Activated naive CD8-positive, alpha-beta T cell treated with anti-CD3 and anti-CD28 coated beads, Interleukin-2, amount 50 U/mL, for 24 hours (primary cell): Measurements from ENCODE around the gene GPR3.

Source experiments
- ATAC-seq: fragments of 150-1000 bp; cut with Tn5 transposase; one replicate; pipeline ENCODE4 v1.10.0; 2021
- DNase-seq: peaks from one replicate; pipeline ENCODE4 v3.0.0; 2021
- H3K27ac Mint-ChIP-seq: one replicate; pipeline ENCODE4 v1.8.0; 2021; ENCODE audit warnings: mild to moderate bottlenecking, mixed read lengths
- H3K27me3 Mint-ChIP-seq: one replicate; pipeline ENCODE4 v1.8.0; 2021; ENCODE audit warnings: mixed read lengths
- H3K36me3 Mint-ChIP-seq: one replicate; pipeline ENCODE4 v1.8.0; 2021; ENCODE audit warnings: low read depth, mixed read lengths
- H3K4me1 Mint-ChIP-seq: one replicate; pipeline ENCODE4 v1.8.0; 2021; ENCODE audit warnings: mixed read lengths
- H3K4me3 Mint-ChIP-seq: one replicate; pipeline ENCODE4 v1.8.0; 2021; ENCODE audit warnings: mild to moderate bottlenecking, moderate library complexity, mixed read lengths
- H3K9me3 Mint-ChIP-seq: one replicate; pipeline ENCODE4 v1.8.0; 2021; ENCODE audit warnings: mixed read lengths

GPR3 gene

GRCh38 chr1:27365372-27366112 lies 26.9 kb upstream of the GPR3 start:
- peak; percentile 83 for DNase-seq
- Mint-ChIP-seq H3K27me3 (no peaks in the 10 kb centered on the region), H3K36me3 (no peaks in the 10 kb centered on the region), H3K27ac (peak overlapping the region; percentile 55), H3K4me1 (peaks cover 29% of the 10 kb centered on the region), H3K9me3 (no peaks in the 10 kb centered on the region), H3K4me3 (peak overlapping the region; percentile 81)
- peak; percentile 58 for ATAC-seq

GRCh38 chr1:27366113-27366410 lies 26.4 kb upstream of the GPR3 start:
- H3K27me3 Mint-ChIP-seq = no peaks in the 10 kb centered on the region
- ATAC-seq = peak; percentile 74
- peak overlapping the region; percentile 55 for H3K27ac Mint-ChIP-seq
- no peaks in the 10 kb centered on the region for H3K36me3 Mint-ChIP-seq
- H3K4me3 Mint-ChIP-seq = peak overlapping the region; percentile 81
- peak; percentile 86 for DNase-seq
- no peaks in the 10 kb centered on the region for H3K9me3 Mint-ChIP-seq
- H3K4me1 Mint-ChIP-seq = peaks cover 29% of the 10 kb centered on the region

GRCh38 chr1:27366411-27367159 lies 25.8 kb upstream of the GPR3 start, which contains the start of gene MAP3K6:
Gene MAP3K6, minus strand, starts transcription at chr1:27366961. Its CDS starts 364 bp downstream, at chr1:27366597.
- DNase-seq = peak; percentile 52
- no peaks in the 10 kb centered on the region for H3K27me3 Mint-ChIP-seq
- peak within 1 kb of the TSS; percentile 81 for H3K4me3 Mint-ChIP-seq
- peak within 1 kb of the TSS; percentile 55 for H3K27ac Mint-ChIP-seq
- peak; percentile 27 for ATAC-seq
- H3K4me1 Mint-ChIP-seq = peaks cover 29% of the 10 kb centered on the region
- no peaks in the 10 kb centered on the region for H3K36me3 Mint-ChIP-seq
- no peaks in the 10 kb centered on the region for H3K9me3 Mint-ChIP-seq

- Mint-ChIP-seq H3K4me3 (peak overlapping the region; percentile 54), H3K27ac (no peak overlapping the region), H3K4me1 (peaks cover 31% of the 10 kb centered on the region), H3K9me3 (no peaks in the 10 kb centered on the region), H3K27me3 (no peaks in the 10 kb centered on the region), H3K36me3 (no peaks in the 10 kb centered on the region)
- DNase-seq (no peak), ATAC-seq (no peak)
These were observed 25.2 kb upstream of the GPR3 start for GRCh38 chr1:27367160-27367650.

GRCh38 chr1:27368869-27369582 lies 23.4 kb upstream of the GPR3 start:
- ATAC-seq (no peak), DNase-seq (no peak)
- H3K4me1 Mint-ChIP-seq = peaks cover 31% of the 10 kb centered on the region
- no peaks in the 10 kb centered on the region for H3K36me3 Mint-ChIP-seq
- no peaks in the 10 kb centered on the region for H3K27me3 Mint-ChIP-seq
- no peak overlapping the region for H3K27ac Mint-ChIP-seq
- no peak overlapping the region for H3K4me3 Mint-ChIP-seq
- no peaks in the 10 kb centered on the region for H3K9me3 Mint-ChIP-seq

- DNase-seq (no peak), ATAC-seq (no peak)
- Mint-ChIP-seq H3K27me3 (no peaks in the 10 kb centered on the region), H3K27ac (no peak overlapping the region), H3K9me3 (no peaks in the 10 kb centered on the region), H3K4me1 (peaks cover 11% of the 10 kb centered on the region), H3K36me3 (no peaks in the 10 kb centered on the region), H3K4me3 (no peak overlapping the region)
These were observed 20.2 kb upstream of the GPR3 start for GRCh38 chr1:27372022-27372807.

- no peak overlapping the region for H3K4me3 Mint-ChIP-seq
- no peak overlapping the region for H3K27ac Mint-ChIP-seq
- no peak for ATAC-seq
These were observed 19.4 kb upstream of the GPR3 start for GRCh38 chr1:27372808-27373690.

GRCh38 chr1:27374362-27375086 lies 17.9 kb upstream of the GPR3 start, which contains the start of gene FCN3:
Gene FCN3, minus strand, starts transcription at chr1:27374824. Its CDS starts 6 bp downstream, at chr1:27374818.
- H3K36me3 Mint-ChIP-seq = no peaks in the 10 kb centered on the region
- H3K27ac Mint-ChIP-seq = no peak within 1 kb of the TSS
- H3K9me3 Mint-ChIP-seq = no peaks in the 10 kb centered on the region
- no peak within 1 kb of the TSS for H3K4me3 Mint-ChIP-seq
- peaks cover 6% of the 10 kb centered on the region for H3K4me1 Mint-ChIP-seq
- no peaks in the 10 kb centered on the region for H3K27me3 Mint-ChIP-seq
- DNase-seq = no peak
- ATAC-seq = no peak

More at GRCh38 chr1:27372808-27373690, 19.4 kb upstream of the GPR3 start:
- Mint-ChIP-seq H3K27me3 (no peaks in the 10 kb centered on the region), H3K9me3 (no peaks in the 10 kb centered on the region), H3K36me3 (no peaks in the 10 kb centered on the region), H3K4me1 (peaks cover 11% of the 10 kb centered on the region)
- DNase-seq = no peak

- Mint-ChIP-seq H3K4me3 (no peak overlapping the region), H3K27me3 (no peaks in the 10 kb centered on the region), H3K9me3 (no peaks in the 10 kb centered on the region), H3K4me1 (peaks cover 2% of the 10 kb centered on the region), H3K36me3 (no peaks in the 10 kb centered on the region), H3K27ac (no peak overlapping the region)
- ATAC-seq (no peak), DNase-seq (no peak)
These were observed 14.5 kb upstream of the GPR3 start for GRCh38 chr1:27377760-27378495.

- Mint-ChIP-seq H3K27ac (no peak overlapping the region), H3K36me3 (no peaks in the 10 kb centered on the region), H3K27me3 (no peaks in the 10 kb centered on the region), H3K4me3 (no peak overlapping the region), H3K9me3 (no peaks in the 10 kb centered on the region), H3K4me1 (peaks cover 2% of the 10 kb centered on the region)
- ATAC-seq = no peak
- DNase-seq = no peak
These were observed 12.8 kb upstream of the GPR3 start for GRCh38 chr1:27379564-27380122.

GRCh38 chr1:27380224-27380623 lies 12.2 kb upstream of the GPR3 start:
- H3K27me3 Mint-ChIP-seq = no peaks in the 10 kb centered on the region
- no peak for DNase-seq
- H3K36me3 Mint-ChIP-seq = no peaks in the 10 kb centered on the region
- H3K27ac Mint-ChIP-seq = no peak overlapping the region
- H3K4me3 Mint-ChIP-seq = no peak overlapping the region
- ATAC-seq = no peak
- peaks cover 2% of the 10 kb centered on the region for H3K4me1 Mint-ChIP-seq
- H3K9me3 Mint-ChIP-seq = no peaks in the 10 kb centered on the region
